ENCODE measurements around the gene WNT8B.
A peak's percentile ranks its signal among the peaks of the same experiment; 100 is the strongest.

WNT8B gene, protein sequence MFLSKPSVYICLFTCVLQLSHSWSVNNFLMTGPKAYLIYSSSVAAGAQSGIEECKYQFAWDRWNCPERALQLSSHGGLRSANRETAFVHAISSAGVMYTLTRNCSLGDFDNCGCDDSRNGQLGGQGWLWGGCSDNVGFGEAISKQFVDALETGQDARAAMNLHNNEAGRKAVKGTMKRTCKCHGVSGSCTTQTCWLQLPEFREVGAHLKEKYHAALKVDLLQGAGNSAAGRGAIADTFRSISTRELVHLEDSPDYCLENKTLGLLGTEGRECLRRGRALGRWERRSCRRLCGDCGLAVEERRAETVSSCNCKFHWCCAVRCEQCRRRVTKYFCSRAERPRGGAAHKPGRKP

GRCh38 chr10:100462709-100463108, at the start of gene WNT8B:
TSS of gene WNT8B (plus strand) at chr10:100463009. CDS start at chr10:100463169, 160 bp downstream.
- no peak for DNase-seq

GRCh38 chr10:100413173-100413572, 49.6 kb upstream of the WNT8B start:
- no peak for DNase-seq

- DNase-seq = no peak
These were observed 42.8 kb upstream of the WNT8B start for GRCh38 chr10:100419911-100420449.

DNA sequence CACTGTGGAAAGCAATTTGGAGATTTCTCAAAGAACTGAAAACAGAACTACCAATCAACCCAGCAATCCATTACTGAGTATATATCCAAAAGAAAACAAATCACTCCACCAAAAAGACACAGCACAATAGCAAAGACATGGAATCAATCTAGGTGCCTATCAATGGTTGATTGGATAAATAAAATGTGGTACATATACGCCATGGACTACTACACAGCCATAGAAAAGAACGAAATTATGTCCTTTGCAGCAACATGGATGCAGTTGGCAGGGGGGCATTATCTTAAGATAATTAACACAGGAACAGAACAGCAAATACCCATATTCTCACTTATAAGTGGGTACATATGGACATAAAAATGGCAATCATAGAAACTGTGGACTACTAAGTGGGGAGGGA, 35.4 kb upstream of the WNT8B start:
- no peak for DNase-seq

DNA sequence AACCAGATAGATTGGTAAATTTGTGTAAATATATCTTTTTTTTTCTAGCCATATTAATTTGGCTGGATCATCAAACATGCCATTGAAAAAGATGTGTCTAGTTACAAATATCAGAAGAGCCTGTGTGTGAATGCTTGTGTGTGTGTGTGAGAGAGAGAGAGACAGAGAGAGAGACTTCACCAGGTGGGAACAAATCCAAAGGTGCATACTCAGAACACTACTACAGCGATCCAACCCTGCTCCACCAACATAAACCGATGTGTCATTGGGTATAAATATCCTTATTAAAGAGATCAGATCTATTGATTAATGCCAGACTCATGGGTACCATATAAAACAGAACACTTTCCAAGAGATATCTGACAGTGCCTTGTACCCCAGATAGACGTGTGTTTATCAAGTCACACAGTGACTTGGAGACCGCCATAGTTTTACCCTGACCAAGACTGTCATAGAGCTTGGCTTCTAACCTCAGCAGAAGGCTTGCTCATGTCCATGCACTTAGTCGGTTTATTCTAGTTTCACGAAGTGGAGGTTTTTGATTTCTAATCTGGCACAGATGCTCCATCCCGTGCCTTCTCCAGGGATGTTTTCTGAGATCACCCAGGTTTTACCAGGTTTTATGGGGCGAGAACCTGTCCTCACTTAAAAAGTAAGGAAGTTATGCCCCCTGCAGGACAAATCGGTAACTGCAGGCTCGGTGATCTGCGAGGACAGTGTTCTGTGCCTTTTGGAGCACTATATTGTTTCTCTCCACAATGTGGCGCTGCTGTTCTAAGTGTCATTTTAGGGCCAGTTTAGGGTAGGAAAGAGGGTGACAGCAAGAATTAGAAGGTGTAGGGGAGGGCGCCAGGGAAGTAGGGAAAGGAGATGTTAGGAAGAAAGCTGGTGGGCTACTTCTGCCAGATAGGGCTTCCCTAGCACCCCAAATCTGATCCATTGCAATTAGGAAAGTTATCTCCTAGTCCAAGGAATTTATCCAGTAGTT, 29.3 kb upstream of the WNT8B start:
- DNase-seq = peak; percentile 98

DNA sequence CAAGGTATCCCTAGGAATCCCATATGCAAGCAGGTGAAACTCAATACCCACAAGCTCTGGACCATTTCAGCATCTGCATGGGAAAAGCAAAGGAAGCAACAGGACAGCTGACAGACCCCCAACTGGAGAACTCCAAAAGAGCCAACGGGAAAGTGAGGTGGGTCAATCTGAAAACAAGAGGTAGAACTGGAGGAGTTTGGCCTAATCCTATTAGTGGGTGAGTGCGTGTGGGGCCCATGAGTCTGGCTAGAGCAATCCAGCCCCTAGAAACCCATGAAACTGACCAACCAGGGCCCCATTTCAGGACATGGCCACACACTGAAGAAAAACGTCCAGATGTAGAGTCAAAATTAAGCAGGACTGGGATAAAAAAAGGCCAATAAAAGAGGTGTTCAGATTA, 26.6 kb upstream of the WNT8B start:
- DNase-seq = no peak

DNA sequence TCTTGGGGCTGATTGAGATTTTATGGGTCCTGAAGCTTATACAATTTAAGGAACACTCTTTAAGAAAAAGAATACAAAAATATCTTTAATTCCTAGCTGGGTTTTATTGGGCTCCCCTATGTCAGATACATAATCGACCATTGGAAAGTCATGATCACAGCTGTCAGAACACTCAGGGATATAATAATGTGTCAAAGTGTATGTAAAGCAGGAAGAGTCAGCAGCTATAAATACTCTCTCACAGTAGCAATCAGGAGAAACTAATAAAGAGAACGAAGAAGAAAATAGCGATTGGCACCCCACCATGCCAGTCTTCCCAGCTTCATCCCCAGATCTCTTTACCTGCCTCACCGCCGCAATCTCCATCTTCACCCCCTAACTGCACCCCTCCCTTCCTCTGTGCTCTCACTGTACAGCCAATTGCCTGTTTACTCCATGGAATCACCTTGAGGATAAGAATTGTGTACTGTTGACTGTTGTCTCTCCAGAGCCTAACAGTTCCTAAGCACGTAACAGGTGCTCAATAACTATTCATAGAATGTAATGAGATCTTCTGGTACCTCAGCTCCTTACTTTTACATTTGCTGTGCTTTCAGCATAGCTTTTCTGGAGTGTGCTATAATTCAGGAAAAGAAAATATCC, 24.0 kb upstream of the WNT8B start:
- no peak for DNase-seq

DNA sequence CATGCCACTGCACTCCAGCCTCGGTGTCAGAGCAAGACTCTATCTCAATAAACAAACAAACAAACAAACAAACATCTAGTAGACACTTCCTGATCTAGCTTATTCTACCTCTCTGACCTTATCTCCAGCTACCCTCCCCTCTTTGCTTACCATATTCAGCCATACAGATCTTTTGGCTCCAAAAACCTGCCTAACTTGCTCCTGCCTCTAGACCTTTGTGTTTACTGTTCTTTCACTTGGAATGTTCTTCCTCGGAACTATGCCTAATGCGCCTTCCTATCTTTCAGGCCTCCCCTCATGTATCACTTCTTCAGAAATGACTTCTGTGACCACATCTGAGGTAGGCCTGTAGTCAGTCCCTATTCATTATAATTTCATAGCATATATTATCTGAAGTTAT, 20.3 kb upstream of the WNT8B start:
- DNase-seq = no peak

DNA sequence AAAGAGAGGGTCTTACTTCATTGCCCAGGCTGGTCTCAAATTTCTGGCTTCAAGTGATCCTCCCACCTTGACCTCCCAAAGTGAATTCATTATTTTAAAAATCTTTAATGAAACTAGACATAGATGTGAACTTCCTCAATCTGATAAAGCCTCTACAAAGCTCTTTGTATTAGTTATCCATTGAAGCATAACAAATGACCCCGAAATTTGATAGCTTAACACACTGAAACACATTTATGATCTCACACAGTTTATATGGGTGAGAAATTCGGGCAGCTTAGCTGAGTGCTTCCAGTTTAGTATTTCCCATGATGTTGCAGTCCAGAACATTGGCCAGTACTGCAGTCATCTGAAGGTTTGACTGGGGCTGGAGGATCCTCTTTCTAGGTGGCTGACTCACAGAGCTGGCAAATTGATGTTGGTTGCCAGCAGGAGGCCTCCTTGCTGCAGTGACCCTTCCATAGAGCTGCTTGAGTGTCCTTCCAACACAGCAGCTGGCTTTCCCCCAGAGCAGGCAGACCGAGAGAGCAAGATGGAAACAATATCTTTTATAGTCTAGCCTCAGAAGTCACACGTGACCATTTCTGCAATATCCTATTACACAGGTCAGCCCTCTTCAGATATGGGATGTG, 16.6 kb upstream of the WNT8B start:
- DNase-seq = no peak

DNA sequence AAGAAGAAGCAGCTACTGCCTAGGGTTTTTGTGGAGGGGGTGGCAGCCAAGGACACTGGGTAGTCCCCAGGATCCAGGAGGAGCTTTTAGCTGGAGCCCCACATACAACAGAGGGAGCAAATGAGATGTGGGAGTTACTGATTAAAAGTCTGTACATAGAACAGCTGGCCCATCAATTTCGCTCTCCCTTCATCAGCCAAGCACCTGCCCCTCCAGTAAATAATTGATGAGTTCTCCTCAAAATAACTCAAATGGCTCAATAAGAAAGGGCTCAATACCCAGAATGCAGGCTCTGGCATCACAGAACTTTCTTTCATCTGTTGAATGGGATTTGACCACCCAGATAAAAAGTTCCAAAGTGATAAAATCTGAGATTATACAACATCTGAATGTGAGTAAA, 15.1 kb upstream of the WNT8B start:
- DNase-seq = no peak

- no peak for DNase-seq
These were observed 13.9 kb upstream of the WNT8B start for GRCh38 chr10:100448951-100449350.

GRCh38 chr10:100468322-100468721, 5.5 kb downstream of the WNT8B start:
- DNase-seq = no peak

- DNase-seq = no peak
These were observed 6.2 kb downstream of the WNT8B start for GRCh38 chr10:100468978-100469377.

- DNase-seq = no peak
These were observed 6.9 kb downstream of the WNT8B start for GRCh38 chr10:100469756-100470155.

DNA sequence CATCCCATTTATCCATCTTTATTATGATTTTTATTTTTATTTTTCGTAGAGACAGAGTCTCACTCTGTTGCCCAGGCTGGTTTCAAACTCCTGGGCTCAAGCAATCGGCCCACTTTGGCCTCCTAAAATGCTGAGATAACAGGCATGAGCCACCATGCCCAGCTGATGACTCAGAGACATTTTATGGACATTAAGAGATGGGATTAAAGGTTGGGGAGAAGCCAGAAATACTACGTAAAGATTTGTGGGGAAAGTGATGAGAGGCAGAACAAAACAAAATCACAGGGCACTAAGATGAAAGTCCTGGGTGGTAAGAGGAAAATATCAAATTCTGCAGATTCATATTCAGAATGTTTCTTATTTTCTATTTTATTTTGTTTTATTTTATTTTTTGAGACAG, 7.6 kb downstream of the WNT8B start:
- no peak for DNase-seq

DNA sequence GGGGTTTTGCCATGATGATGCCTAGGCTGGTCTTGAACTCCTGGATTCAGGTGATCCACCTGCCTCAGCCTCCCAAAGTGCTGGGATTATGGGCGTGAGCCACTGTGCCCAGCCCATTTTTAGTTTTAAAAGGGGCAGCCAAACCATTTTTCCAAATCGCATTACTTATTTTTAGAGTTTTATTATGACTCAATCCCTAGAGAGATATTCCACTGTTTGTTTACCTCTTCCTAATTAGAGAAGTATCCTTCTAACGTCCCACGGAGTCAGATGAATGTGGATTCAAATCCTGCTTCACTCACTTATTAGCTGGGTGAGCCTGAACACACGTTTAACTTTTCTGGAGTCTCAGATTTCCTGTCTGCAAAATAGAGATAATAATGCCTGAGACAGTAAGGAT, 15.2 kb downstream of the WNT8B start:
- no peak for DNase-seq

- no peak for DNase-seq
These were observed 16.2 kb downstream of the WNT8B start for GRCh38 chr10:100479037-100479436.

- no peak for DNase-seq
These were observed 17.2 kb downstream of the WNT8B start for GRCh38 chr10:100480002-100480401.

GRCh38 chr10:100481462-100482081, 18.8 kb downstream of the WNT8B start:
- peak; percentile 88 for DNase-seq

GRCh38 chr10:100482181-100482833, 19.5 kb downstream of the WNT8B start:
- peak; percentile 70 for DNase-seq

GRCh38 chr10:100482834-100483185, 20.0 kb downstream of the WNT8B start:
- DNase-seq = no peak

Measured in activated CD8-positive, alpha-beta memory T cell treated with anti-CD3 and anti-CD28 coated beads, Interleukin-2, amount 50 U/mL, for 4 hours (primary cell).